ENCODE results near the gene RWDD1. TPM values are rescaled to one million over a fixed set of nuclear protein-coding genes. Genes with fewer than 3 reads are reported as not detected.

Gene RWDD1
- total RNA-seq, 1 experiment from 2014 or later = 24.6 TPM

DNA sequence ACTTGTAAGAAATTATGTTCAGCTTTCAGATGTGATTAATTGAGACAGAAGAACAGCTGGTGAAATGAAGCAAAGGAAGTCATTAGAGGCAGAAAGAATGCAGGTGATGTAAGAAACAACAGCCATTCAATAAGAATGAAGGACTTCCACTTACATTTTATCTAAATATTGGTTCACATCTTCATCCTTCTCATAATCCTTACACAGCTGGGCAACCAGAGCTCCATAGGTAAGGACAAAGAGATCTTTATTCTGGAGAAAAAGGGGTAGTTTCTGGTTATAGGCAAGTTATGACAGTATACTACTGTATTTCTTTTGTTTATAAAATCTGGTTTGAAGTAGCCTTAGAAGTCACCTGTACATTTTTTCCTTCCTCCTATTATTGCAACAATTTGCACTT lies 28.2 kb upstream of the RWDD1 start:
- Histone ChIP-seq H3K9ac (ENCODE audit: low read length) (no peak overlapping the region), H3K9me2 (replicated peaks; ENCODE audit: low read length) (no peaks in the 10 kb centered on the region), H3K36me3 (ENCODE audit: low read depth, low read length) (no peaks in the 10 kb centered on the region), H3K4me3 (ENCODE audit: low read length) (no peak overlapping the region), H2AFZ (ENCODE audit: low read length) (no peak overlapping the region), H3K4me2 (ENCODE audit: low read length) (no peak overlapping the region), H3K79me2 (ENCODE audit: low read length) (no peaks in the 10 kb centered on the region), H3K27me3 (ENCODE audit: low read length) (peaks cover 8% of the 10 kb centered on the region; the same call in 1 of the 2 replicates), H4K20me1 (ENCODE audit: low read length) (no peaks in the 10 kb centered on the region), H3F3A (ENCODE audit: low read length, unreplicated experiment) (no peaks in the 10 kb centered on the region), H3K4me1 (ENCODE audit: insufficient read depth, low read length) (no peaks in the 10 kb centered on the region), H3K27ac (ENCODE audit: low read length) (no peak overlapping the region), H3K9me3 (ENCODE audit: low read length) (no peaks in the 10 kb centered on the region)
- no peak for TF ChIP-seq EZH2 (IDR thresholded peaks at IDR 0.05; ENCODE audit: low read length, unreplicated experiment)
- no peak for TF ChIP-seq EZH2phosphoT487 (IDR thresholded peaks at IDR 0.05; ENCODE audit: borderline replicate concordance, low read length)
- TF ChIP-seq, protein P1, sequence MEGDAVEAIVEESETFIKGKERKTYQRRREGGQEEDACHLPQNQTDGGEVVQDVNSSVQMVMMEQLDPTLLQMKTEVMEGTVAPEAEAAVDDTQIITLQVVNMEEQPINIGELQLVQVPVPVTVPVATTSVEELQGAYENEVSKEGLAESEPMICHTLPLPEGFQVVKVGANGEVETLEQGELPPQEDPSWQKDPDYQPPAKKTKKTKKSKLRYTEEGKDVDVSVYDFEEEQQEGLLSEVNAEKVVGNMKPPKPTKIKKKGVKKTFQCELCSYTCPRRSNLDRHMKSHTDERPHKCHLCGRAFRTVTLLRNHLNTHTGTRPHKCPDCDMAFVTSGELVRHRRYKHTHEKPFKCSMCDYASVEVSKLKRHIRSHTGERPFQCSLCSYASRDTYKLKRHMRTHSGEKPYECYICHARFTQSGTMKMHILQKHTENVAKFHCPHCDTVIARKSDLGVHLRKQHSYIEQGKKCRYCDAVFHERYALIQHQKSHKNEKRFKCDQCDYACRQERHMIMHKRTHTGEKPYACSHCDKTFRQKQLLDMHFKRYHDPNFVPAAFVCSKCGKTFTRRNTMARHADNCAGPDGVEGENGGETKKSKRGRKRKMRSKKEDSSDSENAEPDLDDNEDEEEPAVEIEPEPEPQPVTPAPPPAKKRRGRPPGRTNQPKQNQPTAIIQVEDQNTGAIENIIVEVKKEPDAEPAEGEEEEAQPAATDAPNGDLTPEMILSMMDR (conservative IDR thresholded peaks at IDR 0.05; ENCODE audit: low read depth, low read length) = no peak
- BruUV-seq (replicated peaks) = no TSS peak
- ATAC-seq (no peak), DNase-seq (no peak)
- intact Hi-C loops (cut with micrococcal nuclease) = no loop called here
- ChIA-PET POLR2A (ENCODE audit: unreplicated experiment) (no interaction called here), CTCF (no interaction called here)

- CTCF ChIA-PET = no interaction called here
- no peak for DNase-seq
Observed at GRCh38 chr6:116545651-116546050, 25.7 kb upstream of the RWDD1 start, which contains the start of gene TRAPPC3L. Gene TRAPPC3L, minus strand, starts transcription at chr6:116545684. Its CDS starts 170 bp downstream, at chr6:116545514.

DNA sequence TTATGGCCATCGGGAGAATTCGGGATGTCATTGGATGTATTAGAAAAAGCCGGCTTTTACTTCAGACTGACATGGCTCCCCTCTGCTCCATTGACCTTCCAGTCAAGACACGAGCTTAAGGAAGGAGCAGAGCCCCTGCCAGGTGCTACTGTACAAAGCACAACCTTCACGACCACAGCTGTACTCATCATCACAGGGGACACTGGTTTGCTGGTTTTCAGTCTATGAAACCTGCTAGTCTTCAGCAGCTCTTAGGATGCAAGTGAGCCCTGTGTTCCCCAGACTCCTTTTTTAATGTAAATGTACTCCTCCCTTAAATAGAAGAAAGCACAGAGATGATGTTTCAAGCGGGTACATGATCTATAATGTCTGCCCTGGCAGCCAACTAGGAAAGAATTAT lies 23.9 kb upstream of the RWDD1 start:
- TF ChIP-seq EZH2phosphoT487 (IDR thresholded peaks at IDR 0.05; ENCODE audit: borderline replicate concordance, low read length) (no peak), EZH2 (IDR thresholded peaks at IDR 0.05; ENCODE audit: low read length, unreplicated experiment) (no peak)
- TF ChIP-seq, protein P1 (conservative IDR thresholded peaks at IDR 0.05; ENCODE audit: low read depth, low read length) = no peak
- no peak overlapping the region for H3K9ac ChIP-seq (ENCODE audit: low read length)
- peaks cover 8% of the 10 kb centered on the region; the same call in 1 of the 2 replicates for H3K27me3 ChIP-seq (ENCODE audit: low read length)
- H3K79me2 ChIP-seq (ENCODE audit: low read length) = no peaks in the 10 kb centered on the region
- no peaks in the 10 kb centered on the region for H3K9me3 ChIP-seq (ENCODE audit: low read length)
- ChIA-PET POLR2A (ENCODE audit: unreplicated experiment) (no interaction called here), CTCF (no interaction called here)
- H3K4me2 ChIP-seq (ENCODE audit: low read length) = no peak overlapping the region
- intact Hi-C loops (cut with micrococcal nuclease) = no loop called here
- no peaks in the 10 kb centered on the region for H3K36me3 ChIP-seq (ENCODE audit: low read depth, low read length)
- no TSS peak for BruUV-seq (replicated peaks)
- no peaks in the 10 kb centered on the region for H3K9me2 ChIP-seq (replicated peaks; ENCODE audit: low read length)
- no peaks in the 10 kb centered on the region for H3K4me1 ChIP-seq (ENCODE audit: insufficient read depth, low read length)
- DNase-seq (no peak), ATAC-seq (no peak)
- no peak overlapping the region for H2AFZ ChIP-seq (ENCODE audit: low read length)
- H4K20me1 ChIP-seq (ENCODE audit: low read length) = no peaks in the 10 kb centered on the region
- no peak overlapping the region for H3K27ac ChIP-seq (ENCODE audit: low read length)
- no peaks in the 10 kb centered on the region for H3F3A ChIP-seq (ENCODE audit: low read length, unreplicated experiment)
- H3K4me3 ChIP-seq (ENCODE audit: low read length) = no peak overlapping the region

More at GRCh38 chr6:116545651-116546050, 25.7 kb upstream of the RWDD1 start, which contains the start of gene TRAPPC3L:
- H3K27ac ChIP-seq (ENCODE audit: low read length) = no peak within 1 kb of the TSS
- no peaks in the 10 kb centered on the region for H3F3A ChIP-seq (ENCODE audit: low read length, unreplicated experiment)
- intact Hi-C loops (cut with micrococcal nuclease) = no loop called here
- no peaks in the 10 kb centered on the region for H3K4me1 ChIP-seq (ENCODE audit: insufficient read depth, low read length)
- H3K36me3 ChIP-seq (ENCODE audit: low read depth, low read length) = no peaks in the 10 kb centered on the region
- H2AFZ ChIP-seq (ENCODE audit: low read length) = no peak within 1 kb of the TSS
- POLR2A ChIA-PET (ENCODE audit: unreplicated experiment) = no interaction called here
- no peak within 1 kb of the TSS for H3K4me3 ChIP-seq (ENCODE audit: low read length)
- H3K4me2 ChIP-seq (ENCODE audit: low read length) = no peak within 1 kb of the TSS
- ATAC-seq = no peak
- H3K27me3 ChIP-seq (ENCODE audit: low read length) = peaks cover 8% of the 10 kb centered on the region; the same call in 1 of the 2 replicates
- BruUV-seq (replicated peaks) = no TSS peak
- H3K9me3 ChIP-seq (ENCODE audit: low read length) = no peaks in the 10 kb centered on the region
- no peaks in the 10 kb centered on the region for H4K20me1 ChIP-seq (ENCODE audit: low read length)
- no peak within 1 kb of the TSS for H3K9ac ChIP-seq (ENCODE audit: low read length)
- TF ChIP-seq, protein P1 (conservative IDR thresholded peaks at IDR 0.05; ENCODE audit: low read depth, low read length) = no peak
- TF ChIP-seq EZH2 (IDR thresholded peaks at IDR 0.05; ENCODE audit: low read length, unreplicated experiment) (no peak), EZH2phosphoT487 (IDR thresholded peaks at IDR 0.05; ENCODE audit: borderline replicate concordance, low read length) (no peak)
- no peaks in the 10 kb centered on the region for H3K9me2 ChIP-seq (replicated peaks; ENCODE audit: low read length)
- H3K79me2 ChIP-seq (ENCODE audit: low read length) = no peaks in the 10 kb centered on the region

Measured in PC-3 (cell line).